PC-3 (cell line): ENCODE results near the gene HYAL1. TPM values are rescaled to one million over a fixed set of nuclear protein-coding genes. Genes with fewer than 3 reads are reported as not detected.

Experiments used
- ATAC-seq: fragments of 200-7000 bp; cut with Tn5 transposase; 2 replicates; pipeline ENCODE4 v1.9.1; 2020; ENCODE audit warnings: mild to moderate bottlenecking, moderate library complexity
- BruUV-seq: library from RNA; stranded (reverse); fragments of 400-500 nt; replicated peaks from 2 replicates; lab custom pipeline; 2021; lab: Mats Ljungman, UMichigan
- CTCF ChIA-PET: fragments of 300-600 bp; sonication (Branson Sonifier 250); formaldehyde crosslinking; loops from one replicate; lab custom pipeline; 2022; ENCODE audit warnings: antibody characterized with exemption; lab: Charles Lee
- POLR2A ChIA-PET: fragments of 300-600 bp; sonication (Branson Sonifier 250); formaldehyde crosslinking; loops from one replicate; lab custom pipeline; 2022; ENCODE audit warnings: antibody characterized with exemption; ENCODE audit not compliant: unreplicated experiment; lab: Charles Lee
- DNase-seq: peaks from one replicate; pipeline ENCODE4 v3.0.0-alpha.2; 2015
- H2AFZ ChIP-seq: fragments of 300-600 bp; sonication (generic); 2 replicates; pipeline ENCODE4 v1.6.0; 2016; ENCODE audit warnings: antibody characterized with exemption, low read length
- H3F3A ChIP-seq: fragments of 300-600 bp; sonication (generic); one replicate; pipeline ENCODE4 v1.6.0; 2017; ENCODE audit warnings: antibody characterized with exemption, low read length, control low read depth, mild to moderate bottlenecking; ENCODE audit not compliant: unreplicated experiment
- H3K27ac ChIP-seq: fragments of 300-600 bp; sonication (generic); 2 replicates; pipeline ENCODE4 v1.5.1; 2016; ENCODE audit warnings: mild to moderate bottlenecking, low read length
- H3K27me3 ChIP-seq: fragments of 300-600 bp; sonication (generic); 2 replicates; pipeline ENCODE4 v1.6.1; 2016; ENCODE audit warnings: low read length, mixed read lengths
- H3K36me3 ChIP-seq: fragments of 300-600 bp; sonication (generic); 2 replicates; pipeline ENCODE4 v1.6.1; 2016; ENCODE audit warnings: low read depth, mixed run types, low read length, mixed read lengths
- H3K4me1 ChIP-seq: fragments of 300-600 bp; sonication (generic); 2 replicates; pipeline ENCODE4 v1.5.1; 2016; ENCODE audit warnings: low read length; ENCODE audit not compliant: insufficient read depth
- H3K4me2 ChIP-seq: fragments of 300-600 bp; sonication (generic); 2 replicates; pipeline ENCODE4 v1.6.0; 2016; ENCODE audit warnings: low read length
- H3K4me3 ChIP-seq: fragments of 300-600 bp; sonication (generic); 2 replicates; pipeline ENCODE4 v1.5.1; 2016; ENCODE audit warnings: mild to moderate bottlenecking, low read length, mixed read lengths
- H3K79me2 ChIP-seq: fragments of 300-600 bp; sonication (generic); 2 replicates; pipeline ENCODE4 v1.6.1; 2017; ENCODE audit warnings: low read length, mixed read lengths
- H3K9ac ChIP-seq: fragments of 300-600 bp; sonication (generic); 2 replicates; pipeline ENCODE4 v1.6.0; 2016; ENCODE audit warnings: mild to moderate bottlenecking, low read length
- H3K9me2 ChIP-seq: fragments of 300-600 bp; sonication (generic); replicated peaks from 2 replicates; pipeline ENCODE4 v1.6.1; 2016; ENCODE audit warnings: mixed run types, low read length, mixed read lengths
- H3K9me3 ChIP-seq: fragments of 300-600 bp; sonication (generic); 2 replicates; pipeline ENCODE4 v1.6.1; 2016; ENCODE audit warnings: low read length, mixed read lengths
- H4K20me1 ChIP-seq: fragments of 300-600 bp; sonication (generic); 2 replicates; pipeline ENCODE4 v1.6.1; 2016; ENCODE audit warnings: low read length, mixed read lengths
- CTCF ChIP-seq: fragments of 300-600 bp; sonication (generic); conservative IDR thresholded peaks from 2 replicates; pipeline ENCODE4 v1.5.1; 2017; ENCODE audit warnings: antibody characterized with exemption, low read depth, mild to moderate bottlenecking, low read length
- EZH2 ChIP-seq: fragments of 300-600 bp; sonication (generic); IDR thresholded peaks from one replicate; pipeline ENCODE4 v1.6.1; 2017; ENCODE audit warnings: antibody characterized with exemption, mild to moderate bottlenecking, low read length; ENCODE audit not compliant: unreplicated experiment
- EZH2phosphoT487 ChIP-seq: fragments of 300-600 bp; sonication (generic); IDR thresholded peaks from 2 replicates; pipeline ENCODE4 v1.6.1; 2018; ENCODE audit warnings: mild to moderate bottlenecking, antibody characterized with exemption, low read length, borderline replicate concordance
- intact Hi-C: fragments of 100-400 bp; cut with micrococcal nuclease; formaldehyde crosslinking; loops from 2 replicates; pipeline ENCODE4 v1.9.0; 2023
- total RNA-seq: library from RNA; depleted of rRNA; stranded (reverse); fragments of >200 nt; gene quantifications from 2 replicates; pipeline ENCODE4 v1.2.3, GENCODE V29; 2014

Gene HYAL1
- total RNA-seq, 1 experiment from 2014 or later = 1.3 TPM

- Histone ChIP-seq H3K9me2 (no peaks in the 10 kb centered on the region), H3F3A (no peaks in the 10 kb centered on the region), H3K4me3 (peak overlapping the region; percentile 89), H3K4me1 (peaks cover 32% of the 10 kb centered on the region), H2AFZ (peak overlapping the region; percentile 88), H3K36me3 (no peaks in the 10 kb centered on the region; the same call in 1 of the 2 replicates), H3K4me2 (peak overlapping the region; percentile 88), H3K27me3 (no peaks in the 10 kb centered on the region), H3K9ac (peak overlapping the region; percentile 89), H4K20me1 (peaks cover 13% of the 10 kb centered on the region; the same call in 1 of the 2 replicates), H3K9me3 (no peaks in the 10 kb centered on the region), H3K27ac (peak overlapping the region; percentile 72), H3K79me2 (peaks cover 48% of the 10 kb centered on the region)
- TF ChIP-seq EZH2 (no peak), EZH2phosphoT487 (no peak), CTCF (no peak)
- POLR2A ChIA-PET = interaction anchor here (0.5 to 1.4 kb wide), 12 partner anchors 9 to 1768 kb away, joined by 3 to 17 read pairs (median 5); partner anchors contain the start of genes CISH, CYB561D2, HYAL3 and IFRD2
- no TSS peak for BruUV-seq
- ATAC-seq (peak; percentile 88), DNase-seq (peak; percentile 99)
- CTCF ChIA-PET = interaction anchor here (0.6 to 1.3 kb wide), 10 partner anchors 8 to 1646 kb away, joined by 3 to 10 read pairs (median 4); partner anchors contain the start of genes CYB561D2, NPRL2, TUSC2 and ZMYND10
- intact Hi-C loops = no loop called here
Measured at GRCh38 chr3:50337175-50337861, 33.9 kb upstream of the HYAL1 start.

GRCh38 chr3:50336452-50337174, 33.2 kb upstream of the HYAL1 start:
- ChIA-PET CTCF (interaction anchor here (0.6 to 1.3 kb wide), 10 partner anchors 9 to 1646 kb away, joined by 3 to 10 read pairs (median 4); partner anchors contain the start of genes TUSC2 and ZMYND10), POLR2A (interaction anchor here (0.5 to 1.4 kb wide), 12 partner anchors 8 to 1769 kb away, joined by 3 to 17 read pairs (median 5); partner anchors contain the start of genes CISH, CYB561D2, HYAL3 and IFRD2)
- intact Hi-C loops = no loop called here
- Histone ChIP-seq H3K79me2 (peaks cover 53% of the 10 kb centered on the region), H3K9me2 (no peaks in the 10 kb centered on the region), H3K4me3 (peak overlapping the region; percentile 89), H3K4me2 (peak overlapping the region; percentile 88), H3K4me1 (peaks cover 32% of the 10 kb centered on the region), H3K9ac (peak overlapping the region; percentile 89), H3K27ac (peak overlapping the region; percentile 72), H3K27me3 (no peaks in the 10 kb centered on the region), H2AFZ (peak overlapping the region; percentile 88), H3F3A (no peaks in the 10 kb centered on the region), H3K36me3 (peaks cover 6% of the 10 kb centered on the region; the same call in 1 of the 2 replicates), H4K20me1 (peaks cover 13% of the 10 kb centered on the region; the same call in 1 of the 2 replicates), H3K9me3 (no peaks in the 10 kb centered on the region)
- peak; percentile 34 for DNase-seq
- TSS peak; percentile 73 for BruUV-seq
- peak; percentile 46 for ATAC-seq
- TF ChIP-seq EZH2phosphoT487 (no peak), CTCF (0 out of 2 replicates have a peak, but pooled peaks have one; percentile 11)
